Measurements from ENCODE around the gene ANK2.

The ANK2 gene

DNA sequence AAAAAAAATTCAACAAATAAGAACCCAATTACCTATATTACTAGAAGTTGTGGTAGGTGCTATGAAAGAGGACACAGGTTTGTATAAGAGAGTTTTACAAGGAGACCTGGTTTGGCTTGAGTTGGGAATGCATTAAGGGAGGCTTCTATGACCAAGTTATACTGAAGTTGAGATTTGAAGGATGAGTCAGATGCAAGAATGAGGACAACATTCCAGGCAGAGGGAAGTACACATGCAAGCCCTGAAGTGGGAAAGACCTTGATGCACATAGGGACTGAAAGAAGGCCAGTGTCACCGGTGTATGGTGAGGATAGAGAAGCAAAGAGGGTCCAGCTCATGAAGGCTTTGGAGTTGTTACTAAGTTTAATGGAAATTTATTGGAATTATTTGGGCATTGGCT is 52.2 kb downstream of the ANK2 start:
- no peak for DNase-seq

DNA sequence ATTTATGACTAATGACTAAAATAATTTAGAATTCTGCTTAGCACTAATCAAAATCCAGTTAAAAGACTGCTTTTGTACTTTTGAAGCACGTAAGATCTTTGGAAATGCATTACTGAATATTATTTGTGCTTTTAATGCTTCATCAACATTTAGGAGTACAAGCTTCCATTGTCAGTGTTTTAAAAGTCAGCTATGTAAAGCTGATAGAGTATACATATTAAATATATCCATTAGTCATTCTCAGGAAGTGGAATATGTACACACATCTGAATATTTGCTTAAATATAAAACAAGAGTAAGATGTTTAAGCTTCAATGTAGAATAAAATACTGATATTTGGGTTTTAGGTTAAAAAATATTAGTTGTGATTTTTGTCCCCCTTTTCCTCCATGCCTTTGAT is 54.1 kb downstream of the ANK2 start:
- no peak for DNase-seq

GRCh38 chr4:113106108-113106507 is 56.7 kb downstream of the ANK2 start:
- no peak for DNase-seq

- DNase-seq: no peak
These were observed 59.8 kb downstream of the ANK2 start for GRCh38 chr4:113109106-113109718.

GRCh38 chr4:113112338-113112978 is 63.0 kb downstream of the ANK2 start:
- no peak for DNase-seq

- DNase-seq: no peak
These were observed 63.7 kb downstream of the ANK2 start for GRCh38 chr4:113113151-113113550.

DNA sequence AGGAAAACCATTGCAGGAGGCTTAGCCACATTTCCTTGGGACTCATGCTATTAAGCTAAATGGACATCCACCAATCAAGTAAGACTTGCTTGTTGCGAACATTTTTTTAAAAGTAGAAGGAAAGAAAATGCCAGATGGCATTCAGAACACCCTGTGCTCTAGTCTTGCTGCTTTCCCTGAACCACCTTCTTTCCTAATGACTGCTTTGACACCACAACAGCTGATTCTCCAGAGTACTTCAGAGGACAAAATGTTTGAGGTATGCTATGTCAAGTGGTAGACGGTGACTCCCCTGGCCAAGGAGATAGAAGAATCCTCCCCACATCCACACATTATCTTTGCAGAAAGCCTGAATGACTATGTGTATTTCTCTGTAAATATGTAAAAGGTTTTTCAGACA is 65.4 kb downstream of the ANK2 start:
- DNase-seq: no peak

GRCh38 chr4:113116414-113117357 is 67.2 kb downstream of the ANK2 start:
- DNase-seq: no peak

GRCh38 chr4:113117358-113117702 is 67.9 kb downstream of the ANK2 start:
- no peak for DNase-seq

DNA sequence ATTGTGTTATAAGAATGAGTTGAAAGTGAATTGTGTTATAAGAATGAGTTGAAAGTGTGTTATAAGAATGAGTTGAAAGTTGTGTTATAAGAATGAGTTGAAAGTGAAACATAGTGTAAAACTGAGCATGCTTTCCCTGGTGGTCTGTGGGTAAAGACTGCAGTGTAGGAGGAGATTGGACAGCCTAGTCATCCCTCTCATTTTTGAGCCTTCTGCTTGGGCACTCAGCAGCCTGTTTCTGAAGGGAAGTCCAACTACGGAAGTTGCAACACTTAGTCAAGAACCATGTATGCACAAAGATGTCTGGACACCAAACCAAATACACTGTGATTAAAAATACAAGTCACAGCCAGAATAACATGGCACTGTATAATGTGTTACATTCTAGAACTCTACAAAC is 72.6 kb downstream of the ANK2 start:
- no peak for DNase-seq

- DNase-seq: no peak
These were observed 76.0 kb downstream of the ANK2 start for GRCh38 chr4:113125418-113125817.

DNA sequence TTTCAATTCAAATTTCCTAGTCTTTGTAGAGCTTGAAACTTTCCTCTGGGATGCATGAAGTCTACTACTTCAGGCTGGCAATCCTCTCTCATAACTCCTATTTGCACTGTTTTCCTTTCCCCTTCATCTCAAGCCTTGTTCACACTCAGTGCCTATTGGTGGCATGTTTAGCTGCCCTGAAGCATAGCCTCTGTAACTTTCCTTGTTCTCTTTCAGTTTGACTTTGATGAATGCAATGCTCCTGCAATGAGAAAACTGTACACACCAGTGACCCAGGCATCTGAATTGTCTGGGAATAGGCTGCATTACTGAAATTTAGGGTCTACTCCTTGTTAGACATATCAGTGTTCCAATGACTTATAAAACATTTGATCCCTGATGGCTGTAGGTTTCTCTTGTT is 81.7 kb downstream of the ANK2 start:
- DNase-seq: no peak

- no peak for DNase-seq
These were observed 82.2 kb downstream of the ANK2 start for GRCh38 chr4:113131621-113132020.

DNA sequence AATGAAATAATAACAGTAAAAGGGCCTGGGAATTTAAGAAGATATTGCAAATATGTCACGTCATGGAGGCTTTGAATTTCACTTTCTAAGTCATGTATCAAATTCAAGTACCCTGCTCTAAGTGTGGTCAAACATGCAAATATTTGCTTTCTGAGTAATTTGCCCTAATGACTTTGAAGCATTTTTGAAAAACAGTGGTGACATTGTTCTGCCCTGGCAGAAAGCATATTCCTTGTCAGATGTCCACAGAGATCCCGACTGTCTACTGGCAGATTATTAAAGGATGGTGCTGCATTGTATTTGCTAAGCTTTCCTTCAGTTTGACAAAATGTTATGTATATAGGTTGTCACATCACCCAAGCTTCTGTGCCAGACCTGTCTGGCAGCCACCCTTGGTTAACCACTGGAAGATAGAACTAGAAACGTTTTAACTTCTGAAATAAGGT is 92.5 kb downstream of the ANK2 start:
- no peak for DNase-seq

- no peak for DNase-seq
These were observed 92.9 kb downstream of the ANK2 start for GRCh38 chr4:113142351-113142750.

DNA sequence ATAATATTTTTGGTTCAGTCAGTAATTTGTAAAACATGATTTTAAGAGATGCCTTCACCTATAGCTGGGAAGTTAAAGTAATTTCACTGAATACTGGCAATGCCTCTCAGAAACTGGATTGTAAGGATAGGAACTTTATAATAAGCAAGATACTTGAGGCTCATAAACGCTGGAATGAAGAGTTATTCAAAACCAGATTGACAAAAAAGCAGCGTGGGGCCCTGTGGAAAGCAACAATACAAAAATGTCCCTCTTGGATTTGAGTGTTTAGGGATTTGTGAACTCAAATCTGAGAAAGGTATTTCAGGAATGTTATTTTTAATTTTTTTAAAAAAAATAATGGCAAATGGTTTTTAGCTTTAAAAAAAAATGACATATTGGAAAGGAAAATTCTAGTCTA is 94.6 kb downstream of the ANK2 start:
- DNase-seq: no peak

DNA sequence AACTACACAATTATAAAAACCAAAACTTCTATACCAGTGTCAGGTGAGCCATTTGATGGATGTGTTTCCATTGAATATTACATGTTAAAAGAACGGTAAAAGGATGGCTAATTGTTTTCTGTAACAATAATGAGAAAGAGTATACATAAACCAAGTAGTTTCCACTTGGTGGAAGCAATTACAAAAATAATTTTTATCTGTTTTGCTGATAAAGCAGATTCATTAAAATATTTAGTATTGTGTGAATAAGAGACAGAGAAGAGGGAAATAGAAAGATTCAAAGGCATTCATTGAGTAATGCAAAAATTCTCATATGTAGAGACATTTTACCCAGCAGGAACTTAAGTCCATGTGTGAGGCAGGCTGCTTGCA is 95.7 kb downstream of the ANK2 start:
- DNase-seq: no peak

DNA sequence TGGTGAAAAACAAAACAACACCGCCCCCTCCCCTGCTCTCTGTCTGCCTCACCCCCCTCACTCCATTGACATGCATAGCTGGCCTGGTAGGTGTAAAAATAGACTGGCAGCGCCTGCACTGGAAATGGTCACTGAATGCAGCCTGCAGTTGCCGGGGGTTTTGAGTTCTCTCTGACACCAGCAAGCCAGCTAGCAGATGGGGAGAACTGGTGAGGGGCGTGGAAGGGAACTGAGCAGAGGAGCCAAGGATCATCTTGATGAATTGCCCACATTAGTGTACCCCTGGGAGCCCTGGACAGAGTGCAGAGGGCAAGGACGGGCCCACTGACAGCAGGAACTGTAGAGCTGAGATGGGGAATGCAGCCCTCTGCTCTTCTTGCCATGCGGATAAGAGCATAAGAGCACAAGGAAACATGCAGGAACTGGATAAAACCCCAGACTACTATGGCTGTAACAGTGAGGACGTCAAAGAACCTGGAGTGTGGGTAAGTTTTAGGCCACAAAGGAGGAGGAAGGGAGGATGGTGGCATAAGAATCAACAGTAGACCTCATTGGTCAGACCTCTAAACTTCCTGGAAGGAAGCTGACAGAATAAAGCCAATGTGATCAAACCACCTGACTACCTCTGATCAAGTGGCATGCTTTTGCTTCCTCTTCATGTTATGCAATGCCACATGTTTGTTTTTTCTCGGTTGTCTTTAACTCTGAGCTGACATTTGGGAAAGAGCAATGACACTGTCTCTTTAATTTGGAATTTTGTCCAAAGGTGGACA is 96.3 kb downstream of the ANK2 start:
- no peak for DNase-seq

DNA sequence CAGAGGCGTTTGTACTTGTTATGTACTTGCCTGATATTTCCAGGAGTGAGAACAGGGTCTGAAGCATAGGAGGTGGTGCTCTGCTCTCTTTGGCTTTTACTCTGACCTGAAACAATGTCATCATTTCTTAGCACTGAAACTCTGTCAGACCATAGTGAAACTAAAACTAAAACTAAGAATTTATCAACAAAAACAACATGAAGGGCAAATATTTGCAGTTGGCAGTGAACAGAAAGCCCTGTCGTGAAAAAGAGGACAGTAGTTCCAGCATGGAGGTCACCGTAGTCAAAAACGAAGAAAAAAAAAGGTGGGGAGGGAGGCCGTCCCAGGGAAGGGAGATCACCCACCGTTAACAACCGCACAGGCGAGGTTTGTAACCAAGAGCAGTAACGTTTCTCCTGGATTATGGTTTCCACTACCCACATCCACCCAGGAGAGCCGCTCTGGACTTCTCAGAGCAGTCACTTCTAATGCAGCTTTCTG is 97.5 kb downstream of the ANK2 start:
- no peak for DNase-seq

GRCh38 chr4:113147498-113148111 is 98.2 kb downstream of the ANK2 start:
- DNase-seq: no peak

- DNase-seq: no peak
These were observed 99.5 kb downstream of the ANK2 start for GRCh38 chr4:113148925-113149324.

- no peak for DNase-seq
These were observed 104.2 kb downstream of the ANK2 start for GRCh38 chr4:113153529-113154101.
